Neural cell (in vitro differentiated cells): ENCODE results near the gene CRYZ. TPM values are rescaled to one million over a fixed set of nuclear protein-coding genes. Genes with fewer than 3 reads are reported as not detected.

Experiments used
- H2AFZ ChIP-seq: fragments of 200-600, 300-800 bp; sonication (generic), shearing (Covaris generic); 2 replicates; pipeline ENCODE4 v1.6.0; 2014; ENCODE audit warnings: low read depth, mild to moderate bottlenecking, antibody characterized with exemption, low read length, moderate library complexity
- H3F3A ChIP-seq: fragments of 200-600 bp; shearing (Covaris generic); 2 replicates; pipeline ENCODE4 v1.6.1; 2016; ENCODE audit warnings: mild to moderate bottlenecking, moderate library complexity, mixed read lengths, antibody characterized with exemption, low read length; ENCODE audit not compliant: insufficient read depth, poor library complexity, severe bottlenecking
- H3K27ac ChIP-seq: fragments of 200-600, 300-800 bp; sonication (generic), shearing (Covaris generic); 2 replicates; pipeline ENCODE4 v1.5.1; 2014; ENCODE audit warnings: mild to moderate bottlenecking, low read length, moderate library complexity
- H3K27me3 ChIP-seq: fragments of 300-800, 200-600 bp; sonication (generic), shearing (Covaris generic); 2 replicates; pipeline ENCODE4 v1.6.0; 2014; ENCODE audit warnings: mild to moderate bottlenecking, low read depth, low read length, moderate library complexity; ENCODE audit not compliant: insufficient read depth
- H3K36me3 ChIP-seq: fragments of 300-800, 200-600 bp; sonication (generic), shearing (Covaris generic); 2 replicates; pipeline ENCODE4 v1.5.1; 2014; ENCODE audit warnings: mild to moderate bottlenecking, antibody characterized with exemption, low read length, moderate library complexity; ENCODE audit not compliant: insufficient read depth
- H3K4me2 ChIP-seq: fragments of 300-800, 200-600 bp; sonication (generic), shearing (Covaris generic); 2 replicates; pipeline ENCODE4 v1.6.0; 2014; ENCODE audit warnings: mild to moderate bottlenecking, low read length
- H3K4me3 ChIP-seq: fragments of 300-800, 200-600 bp; sonication (generic), shearing (Covaris generic); 2 replicates; pipeline ENCODE4 v1.5.1; 2014; ENCODE audit warnings: mild to moderate bottlenecking, low read length, moderate library complexity
- H3K79me2 ChIP-seq: fragments of 200-600 bp; shearing (Covaris generic); replicated peaks from 2 replicates; pipeline ENCODE4 v1.6.0; 2014; ENCODE audit warnings: mild to moderate bottlenecking, low read length, moderate library complexity; ENCODE audit not compliant: insufficient read depth
- H3K9ac ChIP-seq: fragments of 300-800, 200-600 bp; sonication (generic), shearing (Covaris generic); 2 replicates; pipeline ENCODE4 v1.6.1; 2016; ENCODE audit warnings: mild to moderate bottlenecking, low read length, mixed read lengths
- H3K9me2 ChIP-seq: fragments of 200-600 bp; shearing (Covaris generic); 2 replicates; pipeline ENCODE4 v1.6.1; 2016; ENCODE audit warnings: mild to moderate bottlenecking, low read length, mixed read lengths; ENCODE audit not compliant: insufficient read depth
- H3K9me3 ChIP-seq: fragments of 200-600, 300-800 bp; sonication (generic), shearing (Covaris generic); 2 replicates; pipeline ENCODE4 v1.6.1; 2016; ENCODE audit warnings: mild to moderate bottlenecking, mixed run types, low read length, moderate library complexity, mixed read lengths
- H4K20me1 ChIP-seq: fragments of 200-600 bp; shearing (Covaris generic); 2 replicates; pipeline ENCODE4 v1.6.1; 2016; ENCODE audit warnings: mild to moderate bottlenecking, mixed run types; ENCODE audit not compliant: insufficient read depth
- EP300 ChIP-seq: fragments of 450-650 bp; conservative IDR thresholded peaks from 2 replicates; pipeline ENCODE4 v1.6.1; 2014; ENCODE audit warnings: antibody characterized with exemption, mild to moderate bottlenecking, moderate library complexity; ENCODE audit not compliant: poor library complexity, severe bottlenecking
- EZH2 ChIP-seq: fragments of 200-600, 300-800 bp; shearing (Covaris generic), sonication (generic); IDR thresholded peaks from 2 replicates; pipeline ENCODE4 v1.6.1; 2014; ENCODE audit warnings: antibody characterized with exemption, low read length, borderline replicate concordance, mild to moderate bottlenecking; ENCODE audit not compliant: insufficient read depth, poor library complexity, severe bottlenecking
- MXI1 ChIP-seq: fragments of 450-650 bp; conservative IDR thresholded peaks from 2 replicates; pipeline ENCODE4 v1.6.1; 2014; ENCODE audit warnings: antibody characterized with exemption, mild to moderate bottlenecking; ENCODE audit not compliant: poor library complexity, severe bottlenecking
- POLR2AphosphoS5 ChIP-seq: IDR thresholded peaks from 2 replicates; pipeline ENCODE4 v1.6.1; 2012
- RAD21 ChIP-seq: fragments of 450-650 bp; conservative IDR thresholded peaks from 2 replicates; pipeline ENCODE4 v1.6.1; 2014; ENCODE audit warnings: antibody characterized with exemption, mild to moderate bottlenecking, moderate library complexity
- SMC3 ChIP-seq: fragments of 450-650 bp; conservative IDR thresholded peaks from 2 replicates; pipeline ENCODE4 v1.6.1; 2014; ENCODE audit warnings: antibody characterized with exemption, mild to moderate bottlenecking, moderate library complexity; ENCODE audit not compliant: poor library complexity
- TAF1 ChIP-seq: IDR thresholded peaks from 2 replicates; pipeline ENCODE4 v1.6.1; 2012; ENCODE audit warnings: low read depth
- polyA plus RNA-seq: library from polyadenylated mRNA; depleted of rRNA; stranded (reverse); fragments of >200 nt; gene quantifications from 2 replicates; pipeline ENCODE4 v1.2.3, GENCODE V29; 2014
- TF ChIP-seq, protein P1 (sequence below): IDR thresholded peaks from 2 replicates; pipeline ENCODE4 v1.6.1; 2012; ENCODE audit warnings: borderline replicate concordance
- TF ChIP-seq, protein P2 (sequence below): fragments of 450-650 bp; IDR thresholded peaks from 2 replicates; pipeline ENCODE4 v1.5.1; 2014; ENCODE audit warnings: antibody characterized with exemption, mild to moderate bottlenecking, moderate library complexity; ENCODE audit not compliant: poor library complexity, severe bottlenecking

Gene CRYZ
- polyA plus RNA-seq, 1 donor from 2014 or later: 1.9 TPM

DNA sequence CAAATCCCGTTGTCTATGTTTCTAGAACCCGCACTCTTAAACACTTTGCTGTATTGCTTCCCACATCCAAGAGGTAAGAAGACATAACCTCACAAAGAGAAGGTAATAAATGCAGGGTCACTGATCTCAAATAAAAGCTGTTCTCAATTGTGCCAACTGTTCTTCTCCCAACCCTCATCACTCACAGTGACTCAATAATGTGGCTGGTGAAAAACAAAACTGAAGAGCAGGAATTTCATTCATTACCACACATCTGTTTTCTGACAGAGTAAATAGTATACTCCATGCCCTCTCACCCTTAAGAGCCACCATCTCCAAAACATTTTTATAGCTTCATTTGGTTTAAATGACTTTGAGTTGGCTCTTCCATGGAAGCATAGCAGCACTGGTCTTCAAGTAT, 53.0 kb downstream of the CRYZ start:
- no peak for TF ChIP-seq SMC3
- TF ChIP-seq, protein P1, sequence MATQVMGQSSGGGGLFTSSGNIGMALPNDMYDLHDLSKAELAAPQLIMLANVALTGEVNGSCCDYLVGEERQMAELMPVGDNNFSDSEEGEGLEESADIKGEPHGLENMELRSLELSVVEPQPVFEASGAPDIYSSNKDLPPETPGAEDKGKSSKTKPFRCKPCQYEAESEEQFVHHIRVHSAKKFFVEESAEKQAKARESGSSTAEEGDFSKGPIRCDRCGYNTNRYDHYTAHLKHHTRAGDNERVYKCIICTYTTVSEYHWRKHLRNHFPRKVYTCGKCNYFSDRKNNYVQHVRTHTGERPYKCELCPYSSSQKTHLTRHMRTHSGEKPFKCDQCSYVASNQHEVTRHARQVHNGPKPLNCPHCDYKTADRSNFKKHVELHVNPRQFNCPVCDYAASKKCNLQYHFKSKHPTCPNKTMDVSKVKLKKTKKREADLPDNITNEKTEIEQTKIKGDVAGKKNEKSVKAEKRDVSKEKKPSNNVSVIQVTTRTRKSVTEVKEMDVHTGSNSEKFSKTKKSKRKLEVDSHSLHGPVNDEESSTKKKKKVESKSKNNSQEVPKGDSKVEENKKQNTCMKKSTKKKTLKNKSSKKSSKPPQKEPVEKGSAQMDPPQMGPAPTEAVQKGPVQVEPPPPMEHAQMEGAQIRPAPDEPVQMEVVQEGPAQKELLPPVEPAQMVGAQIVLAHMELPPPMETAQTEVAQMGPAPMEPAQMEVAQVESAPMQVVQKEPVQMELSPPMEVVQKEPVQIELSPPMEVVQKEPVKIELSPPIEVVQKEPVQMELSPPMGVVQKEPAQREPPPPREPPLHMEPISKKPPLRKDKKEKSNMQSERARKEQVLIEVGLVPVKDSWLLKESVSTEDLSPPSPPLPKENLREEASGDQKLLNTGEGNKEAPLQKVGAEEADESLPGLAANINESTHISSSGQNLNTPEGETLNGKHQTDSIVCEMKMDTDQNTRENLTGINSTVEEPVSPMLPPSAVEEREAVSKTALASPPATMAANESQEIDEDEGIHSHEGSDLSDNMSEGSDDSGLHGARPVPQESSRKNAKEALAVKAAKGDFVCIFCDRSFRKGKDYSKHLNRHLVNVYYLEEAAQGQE: no peak
- TF ChIP-seq, protein P2, sequence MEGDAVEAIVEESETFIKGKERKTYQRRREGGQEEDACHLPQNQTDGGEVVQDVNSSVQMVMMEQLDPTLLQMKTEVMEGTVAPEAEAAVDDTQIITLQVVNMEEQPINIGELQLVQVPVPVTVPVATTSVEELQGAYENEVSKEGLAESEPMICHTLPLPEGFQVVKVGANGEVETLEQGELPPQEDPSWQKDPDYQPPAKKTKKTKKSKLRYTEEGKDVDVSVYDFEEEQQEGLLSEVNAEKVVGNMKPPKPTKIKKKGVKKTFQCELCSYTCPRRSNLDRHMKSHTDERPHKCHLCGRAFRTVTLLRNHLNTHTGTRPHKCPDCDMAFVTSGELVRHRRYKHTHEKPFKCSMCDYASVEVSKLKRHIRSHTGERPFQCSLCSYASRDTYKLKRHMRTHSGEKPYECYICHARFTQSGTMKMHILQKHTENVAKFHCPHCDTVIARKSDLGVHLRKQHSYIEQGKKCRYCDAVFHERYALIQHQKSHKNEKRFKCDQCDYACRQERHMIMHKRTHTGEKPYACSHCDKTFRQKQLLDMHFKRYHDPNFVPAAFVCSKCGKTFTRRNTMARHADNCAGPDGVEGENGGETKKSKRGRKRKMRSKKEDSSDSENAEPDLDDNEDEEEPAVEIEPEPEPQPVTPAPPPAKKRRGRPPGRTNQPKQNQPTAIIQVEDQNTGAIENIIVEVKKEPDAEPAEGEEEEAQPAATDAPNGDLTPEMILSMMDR: no peak
- TF ChIP-seq POLR2AphosphoS5: no peak
- no peak for TF ChIP-seq MXI1
- no peak for TF ChIP-seq RAD21
- no peak for TF ChIP-seq EZH2
- no peak for TF ChIP-seq EP300
- TF ChIP-seq TAF1: no peak
- Histone ChIP-seq H2AFZ (no peak overlapping the region), H3K79me2 (no peaks in the 10 kb centered on the region), H4K20me1 (no peaks in the 10 kb centered on the region), H3K27ac (no peak overlapping the region), H3K9me2 (no peaks in the 10 kb centered on the region), H3K9ac (no peak overlapping the region), H3K4me2 (no peak overlapping the region), H3K9me3 (no peaks in the 10 kb centered on the region), H3K36me3 (no peaks in the 10 kb centered on the region), H3K27me3 (no peaks in the 10 kb centered on the region), H3K4me3 (no peak overlapping the region), H3F3A (no peaks in the 10 kb centered on the region)

DNA sequence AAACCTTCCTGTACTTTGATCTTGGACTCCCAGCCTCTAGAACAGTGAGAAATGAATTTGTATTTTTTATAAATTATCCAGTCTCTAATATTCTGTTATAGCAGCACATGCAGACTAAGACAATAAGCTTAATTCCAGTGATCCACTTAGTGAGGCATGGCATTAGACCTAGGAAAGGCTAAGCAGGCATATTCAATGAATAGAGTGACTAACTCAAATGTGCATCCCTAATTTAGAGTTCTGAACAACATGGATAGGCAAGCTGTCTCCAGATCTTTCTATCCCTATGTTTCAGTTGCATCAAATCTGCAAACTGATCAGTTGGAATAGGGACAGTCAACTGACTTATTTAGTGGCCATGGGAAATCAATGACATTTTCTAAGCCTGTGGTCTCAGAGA, 54.9 kb downstream of the CRYZ start:
- no peaks in the 10 kb centered on the region for H3K79me2 ChIP-seq
- no peak overlapping the region for H3K27ac ChIP-seq
- no peak overlapping the region for H3K4me2 ChIP-seq
- no peaks in the 10 kb centered on the region for H3K9me3 ChIP-seq
- H3K4me3 ChIP-seq: no peak overlapping the region
- no peak overlapping the region for H2AFZ ChIP-seq
- H3K9ac ChIP-seq: no peak overlapping the region
- TF ChIP-seq EP300 (no peak), RAD21 (no peak), SMC3 (no peak), MXI1 (no peak), TAF1 (no peak), POLR2AphosphoS5 (no peak), EZH2 (no peak)
- TF ChIP-seq, protein P1: no peak
- TF ChIP-seq, protein P2: no peak
- H4K20me1 ChIP-seq: no peaks in the 10 kb centered on the region
- no peaks in the 10 kb centered on the region for H3K27me3 ChIP-seq
- H3K9me2 ChIP-seq: no peaks in the 10 kb centered on the region
- H3F3A ChIP-seq: no peaks in the 10 kb centered on the region
- no peaks in the 10 kb centered on the region for H3K36me3 ChIP-seq
